A673 (cell line): ENCODE data around the gene ALX4.

Experiments used
- EZH2 ChIP-seq: fragments of 200-600 bp; sonication (generic); IDR thresholded peaks from 2 replicates; pipeline ENCODE4 v1.6.1; 2017; ENCODE audit warnings: borderline replicate concordance, low read depth, mild to moderate bottlenecking, mixed read lengths, antibody characterized with exemption, low read length; ENCODE audit not compliant: poor library complexity, severe bottlenecking
- TF ChIP-seq, protein P1 (sequence below): fragments of 300-800, 200-600 bp; sonication (generic); conservative IDR thresholded peaks from 2 replicates; pipeline ENCODE4 v1.5.1; 2017; ENCODE audit warnings: low read depth, mild to moderate bottlenecking, antibody characterized with exemption, low read length, moderate library complexity, mixed read lengths

DNA sequence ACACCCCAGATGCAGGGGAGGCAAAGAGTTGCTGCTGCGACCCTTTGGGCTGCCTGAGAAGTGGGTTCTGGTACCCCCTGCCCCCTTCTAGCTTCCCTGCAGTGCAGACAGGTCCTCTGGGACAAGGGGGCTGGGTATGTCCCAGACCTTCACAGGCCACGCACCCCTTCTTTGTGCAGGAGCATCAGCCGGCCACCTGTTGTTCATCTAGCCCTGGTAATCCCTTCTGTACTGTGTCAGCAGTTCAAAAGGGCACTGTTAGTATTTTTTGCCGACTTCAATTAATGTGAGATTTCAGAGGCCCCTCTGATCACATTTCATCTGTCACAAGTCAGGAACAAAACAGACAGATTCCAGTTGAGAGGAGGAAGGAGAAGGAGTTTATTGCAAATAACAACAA is 49.9 kb downstream of the ALX4 start:
- TF ChIP-seq, protein P1, sequence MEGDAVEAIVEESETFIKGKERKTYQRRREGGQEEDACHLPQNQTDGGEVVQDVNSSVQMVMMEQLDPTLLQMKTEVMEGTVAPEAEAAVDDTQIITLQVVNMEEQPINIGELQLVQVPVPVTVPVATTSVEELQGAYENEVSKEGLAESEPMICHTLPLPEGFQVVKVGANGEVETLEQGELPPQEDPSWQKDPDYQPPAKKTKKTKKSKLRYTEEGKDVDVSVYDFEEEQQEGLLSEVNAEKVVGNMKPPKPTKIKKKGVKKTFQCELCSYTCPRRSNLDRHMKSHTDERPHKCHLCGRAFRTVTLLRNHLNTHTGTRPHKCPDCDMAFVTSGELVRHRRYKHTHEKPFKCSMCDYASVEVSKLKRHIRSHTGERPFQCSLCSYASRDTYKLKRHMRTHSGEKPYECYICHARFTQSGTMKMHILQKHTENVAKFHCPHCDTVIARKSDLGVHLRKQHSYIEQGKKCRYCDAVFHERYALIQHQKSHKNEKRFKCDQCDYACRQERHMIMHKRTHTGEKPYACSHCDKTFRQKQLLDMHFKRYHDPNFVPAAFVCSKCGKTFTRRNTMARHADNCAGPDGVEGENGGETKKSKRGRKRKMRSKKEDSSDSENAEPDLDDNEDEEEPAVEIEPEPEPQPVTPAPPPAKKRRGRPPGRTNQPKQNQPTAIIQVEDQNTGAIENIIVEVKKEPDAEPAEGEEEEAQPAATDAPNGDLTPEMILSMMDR = no peak
- no peak for TF ChIP-seq EZH2
